Heart right ventricle (tissue), 16 donors: Measurements from ENCODE around the gene ROMO1. TPM values are rescaled to one million over a fixed set of nuclear protein-coding genes. Genes with fewer than 3 reads are reported as not detected.

Source experiments
- ATAC-seq, 8 donors: fragments of 200-7000 bp; cut with Tn5 transposase; one replicate each; pipeline ENCODE4 v1.9.1; 2020; ENCODE audit warnings: mild to moderate bottlenecking in 8 of 8, moderate library complexity in 8 of 8, moderate number of reproducible peaks in 1 of 8
- DNase-seq, 2 donors: peaks; one replicate each; pipeline ENCODE4 v3.0.0-alpha.2; 2020
- H3K27ac ChIP-seq, 10 donors: fragments of 200-600 bp; sonication (generic) in 2 of 10; one replicate each; pipeline versions ENCODE4 v1.5.0 to v1.8.0; 2020 to 2022; ENCODE audit warnings: mild to moderate bottlenecking in 3 of 10
- H3K27me3 ChIP-seq, 7 donors: fragments of 200-600 bp; one replicate each; pipeline ENCODE4 v1.8.0; 2021 to 2022; ENCODE audit warnings: mild to moderate bottlenecking in 2 of 7
- H3K36me3 ChIP-seq, 9 donors: fragments of 200-600 bp; sonication (generic) in 1 of 9; one replicate each; pipeline versions ENCODE4 v1.5.0 to v1.8.0; 2020 to 2022; ENCODE audit warnings: mild to moderate bottlenecking in 2 of 9
- H3K4me1 ChIP-seq, 9 donors: fragments of 200-600 bp; sonication (generic) in 1 of 9; one replicate each; pipeline versions ENCODE4 v1.5.0 to v1.8.0; 2020 to 2022; ENCODE audit warnings: mild to moderate bottlenecking in 4 of 9
- H3K4me3 ChIP-seq, 10 donors: fragments of 200-600 bp; sonication (generic) in 2 of 10; one replicate each; pipeline versions ENCODE4 v1.5.0 to v1.8.0; 2020 to 2022; ENCODE audit warnings: mild to moderate bottlenecking in 7 of 10, moderate library complexity in 2 of 10
- H3K9me3 ChIP-seq, 11 donors: fragments of 200-600 bp in 10 of 11; sonication (generic) in 2 of 11; one replicate each; pipeline versions ENCODE4 v1.5.0 to v1.8.0; 2013 to 2022; ENCODE audit warnings: mild to moderate bottlenecking in 2 of 11, control low read depth in 1 of 11, moderate library complexity in 1 of 11
- WGBS, 2 donors: extraction: QIAGEN DNeasy Blood & Tissue Kit; methylation state at CpG; one replicate each; pipeline ENCODE4 v1.1.7; 2013; ENCODE audit warnings: inconsistent platforms in 1 of 2; 5-methylcytosine and 5-hydroxymethylcytosine counted together
- intact Hi-C, 10 donors: fragments of 100-400 bp; cut with DNase I; formaldehyde crosslinking; loops; one replicate each; pipeline versions ENCODE4 v1.11.1 to v1.14.2; 2022
- polyA plus RNA-seq, 2 donors: library from polyadenylated mRNA; stranded (reverse); fragments of 200-250 nt; gene quantifications; one replicate each; pipeline ENCODE4 v1.2.3, GENCODE V29; 2013
- total RNA-seq, 10 donors: library from RNA; stranded (reverse); fragmentation: NEBNext Ultra II Directional in 3 of 10; extraction: Animal tissue kit (Norgen Biotek cat#: 25700) in 3 of 10; gene quantifications; one replicate each; pipeline versions ENCODE4 v1.2.1 to v1.2.4, GENCODE V29; 2021 to 2023
- TF ChIP-seq, protein P1 (sequence below), 9 donors: fragments of 200-600 bp; sonication (generic) in 2 of 9; IDR thresholded peaks; one replicate each; pipeline versions ENCODE4 v1.5.0 to v1.8.0; 2021 to 2022; ENCODE audit warnings: antibody characterized with exemption in 9 of 9, mild to moderate bottlenecking in 5 of 9, moderate library complexity in 1 of 9
- donor health status: Arrhythmogenic right ventricular cardiomyopathy.
- donor health status: ischemic (EF 13 %, LVEDD 7.1; RV severe dilation, severe dysfunction).
- donor health status: healthy with polysubstance abuse.
- donor health status: DM: no; HTN: yes; CAD: no.
- donor health status: DM: no; HTN: no; CAD: no.
- donor health status: ischemic (EF 25% LVEDD 6.9; RV normal size, moderate dysfunction).
- donor health status: ischemic (EF 25% LVEDD 5.7; RV mildly dilated, moderate dysfunction).
- donor health status: healthy.
- donor health status: DM: yes; HTN: yes; CAD: no.
- donor health status: Ischemic cardiomyopathy.
- donor health status: ischemic (EF 35%, LVEDD 5.7; RV mildly dilated, moderate dysfunction).
- donor health status: nonischemic (EF 11% LVEDD 7.7; RV severe dilation, severe dysfunction).
- donor health status: DM: yes; HTN: yes; CAD: no.
- donor health status: PGD.
- donor health status: ischemic (EF 29% LVEDD 5.4; RV normal size, mild dysfunction).
- donor health status: nonischemic (EF 23%, LVEDD 6.1; RV moderate dilation, normal function).

ROMO1 gene
- total and polyA plus RNA-seq, 12 donors: 128 to 734 (median 161) TPM

DNA sequence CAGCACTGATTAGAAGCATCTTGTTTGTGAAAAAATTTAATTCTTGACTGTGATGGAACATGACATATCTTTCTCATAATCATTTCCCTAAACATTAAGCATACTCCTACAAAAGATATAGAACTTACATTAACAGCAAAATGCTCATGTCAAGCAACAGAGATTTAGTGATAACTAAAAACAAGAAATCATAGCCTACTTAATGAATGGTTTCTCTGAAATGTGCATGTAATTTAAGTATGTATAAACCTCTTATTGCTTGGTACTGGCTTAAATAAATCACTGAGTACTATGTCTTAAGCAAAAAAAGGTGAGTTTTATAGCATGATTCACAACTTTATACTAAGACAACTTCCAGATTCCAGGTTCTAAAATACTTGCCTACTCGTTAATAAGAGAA, 9.3 kb downstream of the ROMO1 start:
- TF ChIP-seq, protein P1, sequence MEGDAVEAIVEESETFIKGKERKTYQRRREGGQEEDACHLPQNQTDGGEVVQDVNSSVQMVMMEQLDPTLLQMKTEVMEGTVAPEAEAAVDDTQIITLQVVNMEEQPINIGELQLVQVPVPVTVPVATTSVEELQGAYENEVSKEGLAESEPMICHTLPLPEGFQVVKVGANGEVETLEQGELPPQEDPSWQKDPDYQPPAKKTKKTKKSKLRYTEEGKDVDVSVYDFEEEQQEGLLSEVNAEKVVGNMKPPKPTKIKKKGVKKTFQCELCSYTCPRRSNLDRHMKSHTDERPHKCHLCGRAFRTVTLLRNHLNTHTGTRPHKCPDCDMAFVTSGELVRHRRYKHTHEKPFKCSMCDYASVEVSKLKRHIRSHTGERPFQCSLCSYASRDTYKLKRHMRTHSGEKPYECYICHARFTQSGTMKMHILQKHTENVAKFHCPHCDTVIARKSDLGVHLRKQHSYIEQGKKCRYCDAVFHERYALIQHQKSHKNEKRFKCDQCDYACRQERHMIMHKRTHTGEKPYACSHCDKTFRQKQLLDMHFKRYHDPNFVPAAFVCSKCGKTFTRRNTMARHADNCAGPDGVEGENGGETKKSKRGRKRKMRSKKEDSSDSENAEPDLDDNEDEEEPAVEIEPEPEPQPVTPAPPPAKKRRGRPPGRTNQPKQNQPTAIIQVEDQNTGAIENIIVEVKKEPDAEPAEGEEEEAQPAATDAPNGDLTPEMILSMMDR (IDR thresholded peaks at IDR 0.05): no peak
- intact Hi-C loops: loop anchor here in 2 of 10 donors (5.0 to 10.0 kb wide), 2 partner anchors 174 to 244 kb away; no protein-coding TSS in a partner anchor
- no peak for ATAC-seq
- H3K9me3 ChIP-seq: no peaks in the 10 kb centered on the region
- no peaks in the 10 kb centered on the region for H3K27me3 ChIP-seq
- no peak overlapping the region for H3K4me3 ChIP-seq
- peaks cover 0 to 55% (median 27%) of the 10 kb centered on the region in 9 donors for H3K4me1 ChIP-seq
- WGBS, 2 donors: 28 to 32% methylated on average over 1 of the region's 1 CpG
- H3K27ac ChIP-seq: no peak overlapping the region
- no peak for DNase-seq
- H3K36me3 ChIP-seq: peaks cover 0 to 100% (median 91%) of the 10 kb centered on the region in 9 donors

DNA sequence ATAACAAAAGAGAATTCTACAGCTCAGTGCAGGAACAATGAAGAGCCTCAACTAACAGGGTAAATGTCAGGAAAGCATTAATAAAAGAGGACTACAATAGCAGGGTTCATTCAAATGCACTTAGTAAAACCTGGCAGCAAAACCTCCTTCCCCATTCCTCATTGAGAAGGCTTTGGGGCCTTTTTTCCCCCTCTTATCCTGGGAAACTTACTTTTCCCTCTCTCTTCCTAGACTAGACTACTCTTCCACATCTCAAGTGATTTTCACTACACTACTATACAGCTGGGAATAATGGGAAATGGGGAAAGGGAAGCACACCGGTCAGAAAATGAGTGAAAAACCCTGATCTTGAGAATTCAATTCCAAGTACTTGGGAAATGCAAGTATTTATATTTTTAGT, 10.1 kb downstream of the ROMO1 start:
- intact Hi-C loops: loop anchor here in 2 of 10 donors (5.0 to 10.0 kb wide), 2 partner anchors 173 to 244 kb away; no protein-coding TSS in a partner anchor
- DNase-seq (no peak), ATAC-seq (no peak)
- H3K4me1 ChIP-seq: peaks cover 0 to 49% (median 27%) of the 10 kb centered on the region in 9 donors
- H3K27me3 ChIP-seq: no peaks in the 10 kb centered on the region
- no peak overlapping the region for H3K4me3 ChIP-seq
- 79 to 85% methylated on average over 1 of the region's 1 CpG for WGBS, 2 donors
- no peak overlapping the region for H3K27ac ChIP-seq
- peaks cover 0 to 100% (median 91%) of the 10 kb centered on the region in 9 donors for H3K36me3 ChIP-seq
- H3K9me3 ChIP-seq: no peaks in the 10 kb centered on the region
- TF ChIP-seq, protein P1 (IDR thresholded peaks at IDR 0.05): no peak

DNA sequence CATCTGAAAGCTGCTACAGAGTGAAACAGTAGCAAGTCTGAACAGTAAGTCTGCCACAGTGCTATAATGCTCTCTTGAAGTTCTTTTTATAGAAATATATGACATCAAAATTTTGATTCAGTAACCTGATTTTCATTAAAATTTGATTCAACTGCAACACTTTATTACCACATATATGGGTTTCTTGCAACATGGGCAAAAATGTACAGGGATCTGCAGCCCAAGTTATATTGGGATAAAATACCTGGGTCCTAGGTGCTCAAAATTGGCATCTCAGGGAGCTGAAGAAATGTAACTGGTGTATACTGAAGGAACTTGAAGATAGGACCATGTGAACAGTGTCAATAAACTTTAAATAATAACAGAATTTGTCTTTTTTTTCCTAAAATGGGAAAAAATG, 10.8 kb downstream of the ROMO1 start:
- peaks cover 0 to 56% (median 27%) of the 10 kb centered on the region in 9 donors for H3K4me1 ChIP-seq
- H3K9me3 ChIP-seq: no peaks in the 10 kb centered on the region
- intact Hi-C loops: loop anchor here in 2 of 10 donors (10.0 kb wide), 1 partner anchor 175 kb away; no protein-coding TSS in a partner anchor
- TF ChIP-seq, protein P1 (IDR thresholded peaks at IDR 0.05): no peak
- H3K4me3 ChIP-seq: no peak overlapping the region
- ATAC-seq (no peak), DNase-seq (no peak)
- no peak overlapping the region for H3K27ac ChIP-seq
- H3K27me3 ChIP-seq: no peaks in the 10 kb centered on the region
- peaks cover 0 to 100% (median 90%) of the 10 kb centered on the region in 9 donors for H3K36me3 ChIP-seq

DNA sequence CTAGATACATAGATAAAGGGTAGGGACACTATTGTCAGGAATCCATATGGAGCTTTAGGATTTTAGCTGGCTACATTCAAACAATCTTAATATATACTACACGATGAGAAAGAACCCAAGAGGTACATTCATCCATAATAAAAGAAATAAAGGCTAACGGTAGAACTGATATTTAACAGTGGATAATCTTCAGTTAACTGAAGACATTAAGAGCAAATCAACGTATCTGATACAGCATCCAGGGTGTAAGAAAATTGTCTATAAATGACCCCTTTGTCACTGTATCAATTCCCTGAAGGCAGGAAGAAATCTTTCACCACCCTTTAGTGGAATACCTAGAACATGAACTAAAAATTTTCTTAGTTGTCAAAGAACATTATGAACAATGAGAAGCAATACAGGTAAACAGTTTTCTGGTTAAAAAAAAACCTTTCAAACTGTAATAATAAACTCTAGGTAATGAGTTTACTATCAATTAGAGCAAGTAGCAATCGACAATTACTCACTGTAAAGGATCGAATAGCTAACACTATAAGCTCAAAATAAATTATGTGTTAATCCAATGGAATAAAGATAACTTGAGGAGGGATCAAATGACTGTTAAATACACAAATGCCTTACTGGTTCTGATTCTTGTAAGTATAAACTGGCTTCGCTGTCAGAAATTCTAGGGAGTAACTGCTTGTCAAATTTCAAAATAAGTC, 11.8 kb downstream of the ROMO1 start:
- peaks cover 9 to 100% (median 90%) of the 10 kb centered on the region in 9 donors for H3K36me3 ChIP-seq
- TF ChIP-seq, protein P1 (IDR thresholded peaks at IDR 0.05): no peak
- peaks cover 0 to 66% (median 27%) of the 10 kb centered on the region in 9 donors for H3K4me1 ChIP-seq
- H3K27ac ChIP-seq: peak overlapping the region in 1 of 10 donors; percentile 5
- H3K9me3 ChIP-seq: no peaks in the 10 kb centered on the region
- no peak overlapping the region for H3K4me3 ChIP-seq
- ATAC-seq: no peak
- H3K27me3 ChIP-seq: no peaks in the 10 kb centered on the region
- no peak for DNase-seq
- 61 to 62% methylated on average over 6 of the region's 6 CpGs for whole genome bisulfite sequencing, 2 donors
- intact Hi-C loops: loop anchor here in 2 of 10 donors (10.0 kb wide), 1 partner anchor 174 kb away; no protein-coding TSS in a partner anchor
